SK-N-SH (cell line): Measurements from ENCODE around the gene AK5. TPM values are rescaled to one million over a fixed set of nuclear protein-coding genes. Genes with fewer than 3 reads are reported as not detected.

ENCODE experiments used
- CTCF ChIA-PET: fragments of 300-600, 350-600 bp; formaldehyde crosslinking; extraction: SDS; loops from one replicate; lab custom pipeline; 2021; lab: Yijun Ruan, JAX
- POLR2A ChIA-PET: fragments of 350-600 bp; sonication (Branson Sonifier 250); formaldehyde crosslinking; extraction: SDS; loops from one replicate; lab custom pipeline; 2020; ENCODE audit warnings: antibody characterized with exemption, inconsistent platforms; lab: Yijun Ruan, JAX
- DNase-seq: peaks from one replicate; pipeline ENCODE4 v3.0.0; 2012
- H2AFZ ChIP-seq: fragments of 200-600 bp; sonication (generic); 2 replicates; pipeline ENCODE4 v1.8.1; 2016; ENCODE audit warnings: antibody characterized with exemption, mild to moderate bottlenecking, low read depth
- H3F3A ChIP-seq: fragments of 200-600 bp; sonication (generic); replicated peaks from 2 replicates; pipeline ENCODE3; 2016; ENCODE audit warnings: antibody characterized with exemption, mild to moderate bottlenecking; ENCODE audit not compliant: insufficient read depth
- H3K27ac ChIP-seq, 2 experiments: fragments of 200-500 bp in 1 of 2; fragments of 200-600 bp in 1 of 2; sonication (Bioruptor generic) in 1 of 2; sonication (generic), shearing (Covaris generic) in 1 of 2; 2 replicates each; pipeline versions ENCODE4 v1.5.1 to v1.6.1; 2014 to 2016; ENCODE audit warnings: low read depth in 2 of 2, inconsistent platforms in 1 of 2, low read length in 1 of 2, mild to moderate bottlenecking in 1 of 2, mixed read lengths in 1 of 2
- H3K27me3 ChIP-seq: fragments of 200-600 bp; sonication (generic), shearing (Covaris generic); 2 replicates; pipeline ENCODE4 v1.6.1; 2016; ENCODE audit warnings: mixed run types; ENCODE audit not compliant: insufficient read depth
- H3K36me3 ChIP-seq, 2 experiments: fragments of 200-500 bp in 1 of 2; fragments of 200-600 bp in 1 of 2; sonication (Bioruptor generic) in 1 of 2; sonication (generic) in 1 of 2; replicated peaks in 1 of 2; 2 replicates each; pipeline versions ENCODE3 to v1.5.1; 2014 to 2016; ENCODE audit warnings: low read length in 1 of 2, mild to moderate bottlenecking in 1 of 2; ENCODE audit not compliant: insufficient read depth in 2 of 2, control insufficient read depth in 1 of 2
- H3K4me1 ChIP-seq, 2 experiments: fragments of 200-500 bp in 1 of 2; fragments of 200-600 bp in 1 of 2; sonication (Bioruptor generic) in 1 of 2; sonication (generic), shearing (Covaris generic) in 1 of 2; 2 replicates each; pipeline versions ENCODE4 v1.5.1 to v1.6.1; 2014 to 2016; ENCODE audit warnings: low read depth in 1 of 2, low read length in 1 of 2, mixed run types in 1 of 2; ENCODE audit not compliant: insufficient read depth in 2 of 2, control insufficient read depth in 1 of 2
- H3K4me2 ChIP-seq: fragments of 200-600 bp; sonication (generic), shearing (Covaris generic); 2 replicates; pipeline ENCODE4 v1.6.1; 2017; ENCODE audit warnings: mixed run types
- H3K4me3 ChIP-seq, 2 experiments: fragments of 200-500 bp in 1 of 2; fragments of 200-600 bp in 1 of 2; sonication (Bioruptor generic) in 1 of 2; sonication (generic), shearing (Covaris generic) in 1 of 2; 2 replicates each; pipeline versions ENCODE4 v1.5.1 to v1.8.1; 2014 to 2016; ENCODE audit warnings: low read depth in 2 of 2, inconsistent platforms in 1 of 2, low read length in 1 of 2, mild to moderate bottlenecking in 1 of 2, mixed read lengths in 1 of 2, moderate library complexity in 1 of 2
- H3K79me2 ChIP-seq: fragments of 200-600 bp; sonication (generic); 2 replicates; pipeline ENCODE4 v1.8.1; 2017; ENCODE audit warnings: mild to moderate bottlenecking; ENCODE audit not compliant: insufficient read depth
- H3K9ac ChIP-seq: fragments of 200-600 bp; sonication (generic); 2 replicates; pipeline ENCODE4 v1.6.1; 2017; ENCODE audit warnings: mixed run types
- H3K9me2 ChIP-seq: fragments of 200-600 bp; sonication (generic); 2 replicates; pipeline ENCODE4 v1.6.1; 2017; ENCODE audit warnings: mixed run types
- H3K9me3 ChIP-seq: fragments of 200-600 bp; sonication (generic); 2 replicates; pipeline ENCODE4 v1.6.1; 2017; ENCODE audit warnings: mixed run types, mild to moderate bottlenecking, moderate library complexity
- H4K20me1 ChIP-seq: fragments of 200-600 bp; sonication (generic); 2 replicates; pipeline ENCODE4 v1.6.1; 2017; ENCODE audit warnings: mild to moderate bottlenecking, mixed run types; ENCODE audit not compliant: insufficient read depth
- CTCF ChIP-seq: fragments of 200-600 bp; sonication (generic); IDR thresholded peaks from 2 replicates; pipeline ENCODE4 v1.6.1; 2017; ENCODE audit warnings: antibody characterized with exemption, mild to moderate bottlenecking, moderate library complexity
- ELF1 ChIP-seq: IDR thresholded peaks from 2 replicates; pipeline ENCODE4 v1.4.0; 2012
- EZH2phosphoT487 ChIP-seq: fragments of 200-600 bp; sonication (generic); IDR thresholded peaks from 2 replicates; pipeline ENCODE4 v1.6.1; 2017; ENCODE audit warnings: low read depth, mixed run types, mild to moderate bottlenecking, antibody characterized with exemption, moderate library complexity, borderline replicate concordance
- GATA2 ChIP-seq: sonication (generic); formaldehyde crosslinking; IDR thresholded peaks from 2 replicates; pipeline ENCODE4 v1.5.0; 2020; ENCODE audit warnings: mild to moderate bottlenecking, missing genetic modification reagents
- MAX ChIP-seq: IDR thresholded peaks from 2 replicates; pipeline ENCODE4 v1.4.0; 2012; ENCODE audit warnings: low read depth
- MEF2A ChIP-seq: IDR thresholded peaks from 2 replicates; pipeline ENCODE4 v1.4.0; 2012; ENCODE audit warnings: low read depth, borderline replicate concordance
- MXI1 ChIP-seq: IDR thresholded peaks from 2 replicates; pipeline ENCODE4 v1.6.1; 2012; ENCODE audit warnings: mild to moderate bottlenecking, low read depth, low read length, improper control_type of control experiment
- RAD21 ChIP-seq: IDR thresholded peaks from 2 replicates; pipeline ENCODE4 v1.6.1; 2012; ENCODE audit warnings: mild to moderate bottlenecking, low read length
- RCOR1 ChIP-seq: fragments of 150-350 bp; IDR thresholded peaks from 2 replicates; pipeline ENCODE4 v1.6.1; 2017; ENCODE audit warnings: antibody characterized with exemption, low read length
- RFX5 ChIP-seq: IDR thresholded peaks from 2 replicates; pipeline ENCODE4 v1.6.1; 2012; ENCODE audit warnings: mild to moderate bottlenecking, improper control_type of control experiment, low read length
- SIN3A ChIP-seq: IDR thresholded peaks from 2 replicates; pipeline ENCODE4 v1.6.1; 2012; ENCODE audit warnings: low read depth, mild to moderate bottlenecking, low read length, moderate library complexity, borderline replicate concordance
- SMC3 ChIP-seq: IDR thresholded peaks from 2 replicates; pipeline ENCODE4 v1.6.1; 2012; ENCODE audit warnings: low read depth, low read length, improper control_type of control experiment
- TCF12 ChIP-seq: IDR thresholded peaks from 2 replicates; pipeline ENCODE4 v1.4.0; 2012
- TEAD4 ChIP-seq: IDR thresholded peaks from 2 replicates; pipeline ENCODE4 v1.4.0; 2012; ENCODE audit warnings: mild to moderate bottlenecking, borderline replicate concordance; ENCODE audit not compliant: insufficient read depth
- USF2 ChIP-seq: fragments of 150-350 bp; IDR thresholded peaks from 2 replicates; pipeline ENCODE4 v1.6.1; 2017; ENCODE audit warnings: antibody characterized with exemption, low read length, low read depth, borderline replicate concordance
- WGBS: methylation state at CpG from one replicate; pipeline ENCODE4 v1.1.6; 2017; ENCODE audit warnings: low lambda C conversion rate; 5-methylcytosine and 5-hydroxymethylcytosine counted together
- polyA plus RNA-seq, 3 experiments: library from polyadenylated mRNA; depleted of rRNA; stranded (reverse); fragments of >200 nt; gene quantifications; 2 replicates each; pipeline ENCODE4 v1.2.3, GENCODE V29; 2012

The AK5 gene
- polyA plus RNA-seq, 1 of the 3 experiments (the other 2 are of a cell fraction): 22.9 TPM

DNA sequence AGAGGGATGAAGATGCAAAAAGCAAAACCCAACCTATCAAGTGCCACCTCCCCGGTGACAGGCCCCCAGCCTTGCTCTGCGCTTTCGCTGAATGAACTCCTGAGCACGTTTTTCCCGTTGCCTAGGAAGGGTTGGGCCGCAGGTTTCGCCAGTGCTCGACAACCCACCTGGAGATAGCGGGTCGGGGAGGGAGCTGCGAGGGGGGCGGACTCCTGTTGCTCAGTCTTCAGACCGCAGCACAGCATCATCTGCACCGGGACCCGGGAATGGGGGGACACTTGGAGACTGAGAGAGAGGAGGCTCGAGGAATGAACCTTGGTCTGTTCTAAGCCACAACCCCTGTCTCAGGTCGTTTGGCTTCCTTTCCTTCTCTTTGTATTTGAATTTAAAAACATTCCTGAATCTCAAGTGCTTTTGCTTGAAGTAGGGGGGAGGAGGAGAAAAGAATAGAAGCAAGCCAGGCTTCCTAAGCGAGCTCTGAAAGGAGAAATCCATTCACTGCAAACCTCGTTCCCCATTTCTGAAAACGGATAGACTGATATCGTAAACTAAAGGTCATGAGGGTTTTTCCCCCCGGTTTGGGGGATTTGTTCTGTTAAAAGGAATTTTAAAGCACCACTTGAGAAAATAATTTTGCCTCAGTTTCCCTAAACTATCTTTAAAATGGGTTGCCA, 1.2 kb downstream of the AK5 start:
- POLR2A ChIA-PET: no interaction called here
- Histone ChIP-seq H4K20me1 (no peaks in the 10 kb centered on the region), H3K79me2 (peaks cover 19% of the 10 kb centered on the region; the same call in 1 of the 2 replicates), H3K36me3 (no peaks in the 10 kb centered on the region), H3K4me3 (peak overlapping the region; percentile 63 to 82), H3K27ac (no peak overlapping the region), H3K4me2 (peak overlapping the region; percentile 94), H3F3A (no peaks in the 10 kb centered on the region), H3K9ac (peak overlapping the region; percentile 72), H2AFZ (peak overlapping the region; percentile 88), H3K27me3 (no peaks in the 10 kb centered on the region), H3K9me3 (no peaks in the 10 kb centered on the region)
- DNase-seq: peak; percentile 47
- TF ChIP-seq RAD21: no peak
- TF ChIP-seq USF2: no peak
- no peak for TF ChIP-seq SIN3A
- TF ChIP-seq CTCF: no peak
- no peak for TF ChIP-seq ELF1
- no peak for TF ChIP-seq GATA2 (CRISPR knock-in tag)
- TF ChIP-seq MAX: peak; percentile 58; the same call in 1 of the 2 replicates
- no peak for TF ChIP-seq TCF12
- no peak for TF ChIP-seq TEAD4
- no peak for TF ChIP-seq RCOR1
- peak; percentile 71 for TF ChIP-seq MXI1
- no peak for TF ChIP-seq SMC3
- TF ChIP-seq RFX5: no peak
- TF ChIP-seq EZH2phosphoT487: no peak
- no peak for TF ChIP-seq MEF2A
- TF ChIP-seq, all 33 proteins: peak for 2
- Histone ChIP-seq H3K9me2 (no peaks in the 10 kb centered on the region), H3K4me1 (peaks cover 4 to 15% of the 10 kb centered on the region in 2 experiments)
- CTCF ChIA-PET: interaction anchor here (1.2 to 2.5 kb wide), 3 partner anchors 14 to 250 kb away, joined by 3 to 11 read pairs (median 5); no protein-coding TSS in a partner anchor
- 34% methylated on average over 14 of the region's 22 CpGs for WGBS
